Colonic mucosa (tissue), 4 donors: Measurements from ENCODE around the gene ZMAT2. TPM values are rescaled to one million over a fixed set of nuclear protein-coding genes. Genes with fewer than 3 reads are reported as not detected.
"Not testable (repeated sequence)": the region's sequence is repeated elsewhere in the genome, so short reads cannot be mapped to it uniquely, and the experiment has no call there.

Source experiments
- DNase-seq: peaks from one replicate; pipeline ENCODE4 v3.0.0-alpha.2; 2020
- H3K27ac ChIP-seq: fragments of 200-600 bp; one replicate; pipeline ENCODE4 v1.8.0; 2021
- H3K27me3 ChIP-seq: fragments of 200-600 bp; one replicate; pipeline ENCODE4 v1.8.0; 2021
- H3K36me3 ChIP-seq: fragments of 200-600 bp; one replicate; pipeline ENCODE4 v1.8.0; 2021
- H3K4me1 ChIP-seq: fragments of 200-600 bp; one replicate; pipeline ENCODE4 v1.8.0; 2021; ENCODE audit warnings: mild to moderate bottlenecking
- H3K4me3 ChIP-seq: fragments of 200-600 bp; one replicate; pipeline ENCODE4 v1.8.0; 2021
- H3K9ac ChIP-seq, 2 donors: one replicate each; pipeline ENCODE4 v1.7.0; 2013; ENCODE audit warnings: control low read depth in 2 of 2, low read depth in 2 of 2, low read length in 2 of 2
- H3K9me3 ChIP-seq: fragments of 200-600 bp; one replicate; pipeline ENCODE4 v1.8.0; 2021
- CTCF ChIP-seq: fragments of 200-600 bp; IDR thresholded peaks from one replicate; pipeline ENCODE4 v1.8.0; 2022; ENCODE audit warnings: antibody characterized with exemption, mild to moderate bottlenecking
- intact Hi-C: fragments of 100-400 bp; cut with DNase I; formaldehyde crosslinking; loops from one replicate; pipeline ENCODE4 v1.14.1; 2022
- total RNA-seq, 2 donors: library from RNA; stranded (reverse); fragmentation: NEBNext Ultra II Directional in 1 of 2; extraction: Animal tissue kit (Norgen Biotek cat#: 25700) in 1 of 2; gene quantifications; one replicate each; pipeline ENCODE4 v1.2.1, GENCODE V29; 2021
- donor health status: healthy.
- donor health status: DM: no; HTN: no; CAD: no.
- donor health status: DM: no; HTN: no; CAD: no.

ZMAT2 gene
- total RNA-seq, 2 donors from 2014 or later, result 43.8 to 49.4 TPM

- Histone ChIP-seq H3K27ac (no peak overlapping the region), H3K4me1 (peaks cover 9% of the 10 kb centered on the region), H3K4me3 (no peak overlapping the region), H3K9me3 (no peaks in the 10 kb centered on the region), H3K27me3 (no peaks in the 10 kb centered on the region), H3K9ac (no peak overlapping the region), H3K36me3 (peaks cover 21% of the 10 kb centered on the region)
- no peak for DNase-seq
- intact Hi-C loops, result loop anchor here (10.0 kb wide), 1 partner anchor 52 kb away; the partner anchor contains the start of genes IK and NDUFA2
- no peak for TF ChIP-seq CTCF
Observed at GRCh38 chr5:140696891-140697492, 3.3 kb upstream of the ZMAT2 start.

GRCh38 chr5:140707812-140708211, 7.6 kb downstream of the ZMAT2 start:
- Histone ChIP-seq H3K4me1 (no peaks in the 10 kb centered on the region), H3K27me3 (no peaks in the 10 kb centered on the region), H3K27ac (no peak overlapping the region), H3K9ac (no peak overlapping the region), H3K4me3 (no peak overlapping the region), H3K9me3 (no peaks in the 10 kb centered on the region), H3K36me3 (peaks cover 3% of the 10 kb centered on the region)
- intact Hi-C loops, result loop anchor here (10.0 kb wide), 1 partner anchor 163 kb away; the partner anchor contains the start of gene EIF4EBP3
- DNase-seq, result no peak
- no peak for TF ChIP-seq CTCF

- H3K9ac ChIP-seq, H3K36me3 ChIP-seq, H3K27ac ChIP-seq, H3K4me3 ChIP-seq, DNase-seq, H3K9me3 ChIP-seq, H3K4me1 ChIP-seq, H3K27me3 ChIP-seq: not testable (repeated sequence)
- intact Hi-C loops, result loop anchor here (10.0 kb wide), 1 partner anchor 164 kb away; the partner anchor contains the start of gene EIF4EBP3
Observed at GRCh38 chr5:140708787-140709186, 8.5 kb downstream of the ZMAT2 start.

GRCh38 chr5:140710899-140711552, 10.8 kb downstream of the ZMAT2 start:
- peak overlapping the region; percentile 57 to 88 for H3K9ac ChIP-seq
- intact Hi-C loops, result loop anchor here (10.0 kb wide), 1 partner anchor 346 kb away; the partner anchor contains the start of gene SLC4A9

GRCh38 chr5:140711794-140712193, 11.5 kb downstream of the ZMAT2 start:
- intact Hi-C loops, result loop anchor here (10.0 kb wide), 1 partner anchor 347 kb away; the partner anchor contains the start of gene SLC4A9
- DNase-seq, result no peak
- Histone ChIP-seq H3K4me3 (peak overlapping the region; percentile 45), H3K27me3 (no peaks in the 10 kb centered on the region), H3K36me3 (no peaks in the 10 kb centered on the region), H3K27ac (peak overlapping the region; percentile 95), H3K9ac (no peak overlapping the region), H3K9me3 (no peaks in the 10 kb centered on the region), H3K4me1 (no peaks in the 10 kb centered on the region)
- TF ChIP-seq CTCF, result no peak

More at GRCh38 chr5:140710899-140711552, 10.8 kb downstream of the ZMAT2 start:
- no peaks in the 10 kb centered on the region for H3K9me3 ChIP-seq
- no peak for TF ChIP-seq CTCF
- H3K36me3 ChIP-seq, result no peaks in the 10 kb centered on the region
- peak overlapping the region; percentile 45 for H3K4me3 ChIP-seq
- no peaks in the 10 kb centered on the region for H3K4me1 ChIP-seq
- peak overlapping the region; percentile 95 for H3K27ac ChIP-seq
- DNase-seq, result peak; percentile 92
- no peaks in the 10 kb centered on the region for H3K27me3 ChIP-seq
